GM21786 (cell line): Measurements from ENCODE around the gene MIB2.
"Not testable (repeated sequence)": the region's sequence is repeated elsewhere in the genome, so short reads cannot be mapped to it uniquely, and the experiment has no call there.

Source experiments
- ATAC-seq: cut with Tn5 transposase; IDR thresholded peaks from one replicate; pipeline ENCODE4 v1.9.1; 2021; ENCODE audit not compliant: unreplicated experiment

Gene MIB2

DNA sequence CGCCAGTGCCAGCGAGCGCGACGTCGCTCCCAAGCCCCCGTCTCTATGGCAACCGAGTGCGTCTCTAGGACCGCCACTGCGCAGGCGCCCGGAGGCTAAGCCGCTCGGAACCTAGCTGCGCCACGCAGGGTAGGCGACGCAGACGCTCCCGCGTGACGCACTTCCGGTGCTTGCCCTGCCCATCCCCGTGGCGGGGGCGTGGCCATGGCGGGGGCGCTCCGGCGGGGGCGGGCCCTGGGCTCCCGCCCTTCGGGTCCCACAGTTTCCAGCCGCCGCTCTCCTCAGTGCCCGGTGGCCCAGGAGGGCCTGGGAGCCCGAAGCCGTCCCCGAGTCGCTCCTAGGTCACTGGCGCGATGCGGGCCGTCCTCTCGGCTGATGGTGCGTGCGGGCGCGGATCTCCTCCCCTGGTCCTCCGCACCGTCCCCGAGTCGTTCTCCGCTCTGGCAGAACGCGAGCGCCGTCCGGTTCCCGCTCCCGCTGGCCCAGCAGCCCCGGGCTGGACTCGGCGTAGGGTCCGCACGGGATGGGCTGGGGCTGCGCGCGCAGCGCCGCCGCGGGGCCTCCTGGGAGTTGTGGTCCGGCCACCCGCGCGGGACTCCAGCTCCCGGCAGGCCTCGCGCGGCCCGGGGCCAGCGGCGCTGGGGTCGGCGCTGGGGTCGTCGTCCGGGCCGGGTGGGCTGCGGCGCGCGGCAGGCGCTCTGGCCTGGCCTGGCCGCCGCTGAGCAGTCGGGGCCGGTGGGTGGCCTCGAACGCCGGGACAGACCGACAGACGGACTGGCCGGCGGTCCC is at the start of gene MIB2:
TSS of gene MIB2 (plus strand) at position 245 of the 789 bp plus-strand sequence. CDS start 7,953 bp downstream, outside the sequence.
- peak; percentile 80 for ATAC-seq

DNA sequence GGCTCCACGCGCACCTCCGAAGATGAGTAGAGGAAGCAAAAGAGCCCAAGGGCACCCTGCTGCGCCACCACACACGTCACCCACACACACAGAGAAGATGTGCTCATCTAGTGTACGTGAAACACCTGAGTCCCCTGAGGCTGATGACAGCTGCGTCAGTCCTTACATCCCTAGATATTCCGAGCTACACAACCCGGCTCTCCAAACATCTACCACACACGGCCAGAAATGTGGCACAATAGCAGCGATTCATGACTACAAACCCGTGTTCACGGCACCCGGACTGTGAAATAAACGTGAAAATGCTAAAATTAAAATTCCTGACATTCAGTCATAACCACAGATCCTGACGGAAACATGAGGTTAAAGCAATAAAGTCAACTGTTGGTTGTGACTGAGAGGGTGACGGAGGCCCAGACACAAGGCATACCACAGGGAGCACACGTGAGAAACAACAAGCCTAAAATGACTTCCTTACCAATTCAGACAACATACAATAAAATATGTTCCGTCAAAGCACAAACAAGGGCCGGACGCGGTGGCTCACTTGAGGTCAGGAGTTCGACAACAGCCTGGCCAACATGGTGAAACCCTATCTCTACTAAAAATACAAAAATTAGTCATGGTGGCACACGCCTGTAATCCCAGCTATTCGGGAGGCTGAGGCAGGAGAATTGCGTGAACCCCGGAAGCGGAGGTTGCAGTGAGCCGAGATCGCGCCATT is 48.0 kb upstream of the MIB2 start:
- no peak for ATAC-seq

DNA sequence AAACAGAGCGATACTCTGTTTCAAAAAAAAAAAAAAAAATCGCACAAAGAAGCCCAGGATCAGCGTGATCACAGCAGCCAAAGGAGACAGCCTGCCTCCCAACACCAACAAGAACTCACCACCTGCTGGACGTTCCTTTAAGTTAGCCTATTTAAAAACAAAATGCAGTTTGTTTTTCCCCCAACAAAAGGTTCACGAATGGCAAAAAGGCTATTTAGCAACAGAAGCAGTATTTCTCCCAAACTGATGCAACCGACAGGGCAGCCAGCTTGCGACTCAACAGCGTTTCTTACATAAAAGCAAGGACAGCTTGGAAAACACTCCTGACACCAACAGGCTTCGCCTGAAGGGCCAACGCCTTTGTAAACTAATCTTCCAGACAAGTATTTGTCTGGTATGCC is 47.4 kb upstream of the MIB2 start:
- ATAC-seq = no peak

DNA sequence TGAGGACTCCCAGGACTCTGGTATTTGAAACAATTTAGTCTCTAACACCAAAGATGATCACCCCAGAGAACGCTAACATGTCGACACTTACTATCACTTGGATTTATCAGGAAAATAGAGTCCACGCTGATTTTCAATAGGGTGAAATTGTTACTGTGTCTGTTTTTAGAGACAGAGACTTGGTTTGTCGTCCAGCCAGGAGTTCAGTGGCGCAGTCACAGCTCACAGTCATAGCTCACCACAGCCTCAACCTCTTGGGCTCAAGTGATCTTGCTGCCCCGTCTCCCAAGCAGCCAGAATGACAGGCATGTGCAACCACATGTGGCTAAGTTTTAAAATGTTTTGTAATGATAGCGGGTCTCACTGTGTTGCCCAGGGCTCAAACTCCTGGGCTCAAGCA is 46.0 kb upstream of the MIB2 start:
- no peak for ATAC-seq

DNA sequence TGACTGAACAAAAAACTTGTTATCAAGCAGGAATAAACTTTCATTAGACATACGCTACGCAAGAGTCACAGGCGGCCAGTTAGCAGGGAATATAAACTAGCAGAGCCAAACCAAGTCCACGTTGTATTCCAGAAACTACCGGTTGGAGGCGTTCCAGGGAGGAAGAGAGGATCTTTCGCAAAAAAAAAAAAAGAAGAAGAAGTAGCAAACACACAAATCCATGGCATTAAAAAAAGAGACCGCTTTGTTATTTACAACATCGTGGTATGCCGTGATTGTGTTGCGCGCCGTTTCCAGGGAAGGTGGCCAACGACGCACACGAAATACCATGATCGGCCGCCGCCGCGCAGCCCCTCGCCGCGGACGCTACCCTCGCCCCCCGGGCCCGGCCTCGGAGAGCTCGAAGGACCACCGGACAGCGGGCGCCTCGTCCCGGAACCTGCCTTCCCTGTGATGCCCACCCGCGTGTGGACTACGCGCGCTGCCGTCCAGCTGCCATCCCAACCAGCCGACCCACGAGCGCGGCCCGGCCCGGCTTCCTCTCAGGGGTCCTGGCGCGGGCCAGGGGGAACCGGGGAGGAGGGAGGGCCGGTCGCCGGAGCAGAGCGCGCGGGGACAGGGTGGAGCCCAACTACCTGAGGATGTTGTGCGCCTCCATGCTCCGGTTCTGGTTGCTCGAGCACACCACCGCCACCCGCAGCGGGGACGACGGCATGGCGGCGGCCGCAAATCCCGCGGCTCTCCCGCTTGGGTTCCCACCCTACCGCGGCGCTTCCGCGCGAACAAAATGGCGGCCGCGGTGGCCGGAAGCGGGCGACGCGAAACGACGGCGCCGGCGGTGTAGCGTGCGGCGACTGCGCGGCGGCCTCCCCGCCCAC is 41.2 kb upstream of the MIB2 start:
- ATAC-seq = peak; percentile 46

DNA sequence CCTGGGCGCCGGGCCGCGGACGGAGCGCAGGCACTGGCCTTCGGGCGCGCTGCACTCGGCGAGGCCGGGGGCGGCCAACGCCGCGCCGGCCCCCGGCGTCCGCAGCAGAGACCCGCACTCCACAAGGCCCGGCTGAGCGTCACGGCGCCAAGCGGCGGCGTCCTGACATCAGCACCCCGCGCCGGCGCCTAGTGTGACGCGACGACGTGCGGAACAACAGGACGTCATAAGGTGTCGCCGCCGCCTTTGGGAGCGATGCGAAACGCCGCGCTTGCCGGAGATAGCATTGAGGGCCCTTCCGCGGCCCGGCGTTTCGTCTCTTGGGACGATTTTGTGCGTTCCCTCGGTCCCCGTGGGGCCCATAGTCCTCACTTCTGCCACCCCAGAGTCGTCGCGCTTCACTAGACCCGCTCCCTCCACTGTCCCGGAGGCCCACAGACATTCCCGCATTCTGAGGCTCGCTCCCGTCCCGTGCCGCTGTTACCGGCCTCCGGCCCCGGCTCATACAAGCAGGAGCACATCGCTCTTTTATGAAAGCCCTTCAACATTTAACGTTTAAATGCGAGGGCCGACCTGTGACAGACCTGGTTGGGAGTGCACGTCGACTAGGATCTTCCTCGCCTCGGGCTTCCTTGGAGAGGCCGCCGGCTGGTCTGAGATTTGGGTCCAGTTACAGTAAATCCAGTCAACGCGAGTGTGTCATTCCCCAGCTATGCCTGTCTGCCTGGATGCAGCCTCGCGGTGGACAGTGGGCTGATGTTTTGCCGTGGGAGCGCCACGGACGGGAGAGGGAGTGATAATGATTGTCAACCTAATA is 40.4 kb upstream of the MIB2 start, which contains the start of gene SSU72:
TSS of gene SSU72 (minus strand) at position 143 of the 817 bp plus-strand sequence. CDS start 306 bp downstream, outside the sequence.
- ATAC-seq = peak; percentile 68

DNA sequence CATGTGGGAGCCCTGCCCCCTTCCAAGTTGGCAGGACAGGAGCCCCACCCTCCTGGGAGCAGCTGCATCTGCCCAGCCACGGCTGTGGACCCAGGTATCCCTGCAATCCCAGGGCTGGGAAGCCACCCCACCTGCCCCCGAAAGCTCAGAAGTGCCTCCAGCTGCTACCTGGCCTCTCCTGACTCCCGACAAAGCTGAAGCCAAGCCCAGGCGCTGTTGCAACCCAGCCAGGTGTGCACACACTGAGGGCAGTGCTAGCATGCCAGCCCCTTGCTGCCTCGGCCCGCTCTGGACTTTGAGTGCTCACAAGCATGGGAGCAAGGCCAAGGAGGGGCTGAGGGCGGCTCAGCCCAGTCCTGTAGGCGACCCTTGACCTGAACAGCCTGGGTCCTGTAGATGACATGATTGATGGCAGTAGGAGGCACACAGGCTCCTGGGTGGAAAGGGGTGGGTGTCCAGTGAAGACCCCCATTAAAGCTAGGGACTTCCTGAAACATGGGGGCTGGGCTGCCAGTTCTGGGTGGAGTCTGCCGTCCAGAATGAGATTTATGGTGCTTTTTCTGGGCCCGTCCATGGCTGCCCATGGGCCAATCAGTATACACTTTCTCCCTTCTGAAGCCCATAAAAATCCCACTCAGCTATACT is 37.8 kb upstream of the MIB2 start:
- ATAC-seq = no peak

DNA sequence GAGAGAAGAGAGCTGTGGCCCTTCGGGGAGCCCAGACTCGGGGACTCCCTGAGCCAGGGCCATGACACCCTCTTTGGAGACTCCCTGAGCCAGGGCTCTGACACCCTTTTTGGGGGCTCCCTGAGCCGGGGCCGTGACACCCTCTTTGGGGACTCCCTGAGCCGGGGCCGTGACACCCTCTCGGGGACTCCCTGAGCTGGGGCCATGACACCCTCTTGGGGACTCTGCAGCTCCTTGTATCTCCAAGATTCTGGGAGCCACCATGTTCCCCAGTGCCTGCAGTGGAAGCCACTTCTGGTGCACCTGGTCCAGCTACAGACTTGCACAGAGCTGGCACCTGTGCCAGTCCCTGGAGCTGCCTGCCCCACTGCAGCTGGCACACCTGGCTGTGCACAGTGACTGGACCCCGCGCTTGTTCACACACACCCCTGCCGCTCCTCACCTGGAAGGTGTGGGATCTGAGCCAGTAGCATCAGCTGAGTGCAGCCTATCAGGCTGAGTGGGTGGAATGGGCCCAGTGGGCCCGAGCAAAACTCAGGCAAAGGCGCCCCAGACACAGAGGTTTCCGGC is 36.8 kb upstream of the MIB2 start:
- ATAC-seq = no peak

DNA sequence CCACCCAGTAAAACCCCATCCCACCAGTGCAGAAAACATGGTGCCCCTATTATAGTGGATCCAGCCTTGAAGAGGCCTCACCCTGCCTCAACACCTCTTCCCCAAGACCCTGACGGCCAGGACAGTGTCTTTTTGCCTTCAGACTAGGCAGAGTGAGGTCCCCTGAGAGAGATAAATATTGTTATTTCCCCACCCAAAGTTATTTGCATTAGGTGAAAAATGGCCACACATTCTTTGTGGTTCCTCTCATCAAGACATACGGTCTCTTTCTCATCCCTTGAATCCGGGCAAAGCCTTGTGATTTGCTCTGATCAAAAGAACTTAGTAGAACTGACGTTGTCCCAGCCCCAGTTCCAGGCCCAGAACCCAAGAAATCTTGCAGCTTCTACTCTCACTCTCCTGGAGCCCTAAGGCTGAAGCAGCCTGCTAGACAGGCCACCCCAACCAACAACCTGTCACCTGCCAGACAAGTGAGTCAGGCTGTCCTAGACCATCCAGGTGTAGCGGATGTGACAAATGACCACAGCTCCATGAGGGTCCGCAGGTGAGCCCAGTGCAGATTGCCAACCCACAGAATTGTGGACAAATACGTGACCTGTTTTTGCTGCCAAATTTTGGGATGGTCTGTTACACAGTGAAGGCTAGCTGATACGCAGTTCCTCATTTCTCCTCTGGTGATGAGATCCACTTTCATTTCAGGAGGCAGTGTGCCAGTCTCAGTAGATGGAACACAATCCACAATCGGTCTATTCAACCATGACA is 32.5 kb upstream of the MIB2 start:
- ATAC-seq = no peak

DNA sequence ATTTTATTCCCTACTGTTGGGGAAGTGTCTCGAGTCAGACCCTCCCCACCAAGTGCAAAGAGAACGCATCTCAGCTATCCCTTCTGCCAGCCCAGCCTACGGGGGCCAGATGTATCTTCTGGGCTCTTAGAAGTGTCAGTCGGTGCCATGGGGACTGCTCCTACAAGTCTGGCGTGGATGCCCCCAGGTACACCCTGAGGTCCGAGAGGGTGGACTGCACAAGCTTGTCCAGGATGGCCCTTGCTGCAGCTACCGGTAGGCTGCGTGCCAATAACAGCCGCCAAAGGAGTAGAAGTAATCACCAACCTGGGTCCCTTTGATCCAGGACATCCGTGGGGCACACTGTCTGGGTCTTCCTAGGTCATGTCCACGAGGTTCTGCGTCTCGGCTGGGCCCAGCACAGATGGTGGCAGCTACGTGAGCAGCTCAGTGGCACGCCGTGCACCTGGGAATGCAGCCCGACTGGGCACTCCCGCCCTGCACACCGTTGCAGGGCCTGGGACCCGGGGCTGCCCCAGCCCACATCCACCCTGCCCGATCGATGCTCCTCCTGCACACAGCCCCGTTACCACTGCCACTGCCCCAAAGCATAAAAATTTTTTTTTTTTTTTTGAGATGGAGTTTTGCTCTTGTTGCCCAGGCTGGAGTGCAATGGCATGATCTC is 31.8 kb upstream of the MIB2 start:
- ATAC-seq = no peak

DNA sequence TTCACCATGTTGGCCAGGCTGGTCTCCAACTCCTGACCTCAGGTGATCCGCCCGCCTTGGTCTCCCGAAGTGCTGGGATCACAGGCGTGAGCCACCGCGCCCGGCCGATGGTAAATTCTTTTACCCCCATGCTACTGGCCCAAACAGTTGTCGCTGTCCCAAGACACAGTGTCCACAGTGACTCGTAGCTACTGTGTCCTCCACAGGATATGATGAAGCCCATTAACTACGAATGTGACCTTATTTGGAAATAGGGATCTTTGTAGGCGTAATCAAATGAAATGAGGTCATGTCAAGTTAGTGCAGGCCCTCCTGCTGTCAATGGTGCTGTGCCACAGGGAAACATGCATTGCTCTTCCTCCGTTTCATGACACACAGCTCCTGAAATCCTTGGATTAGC is 23.8 kb upstream of the MIB2 start:
- ATAC-seq = no peak

DNA sequence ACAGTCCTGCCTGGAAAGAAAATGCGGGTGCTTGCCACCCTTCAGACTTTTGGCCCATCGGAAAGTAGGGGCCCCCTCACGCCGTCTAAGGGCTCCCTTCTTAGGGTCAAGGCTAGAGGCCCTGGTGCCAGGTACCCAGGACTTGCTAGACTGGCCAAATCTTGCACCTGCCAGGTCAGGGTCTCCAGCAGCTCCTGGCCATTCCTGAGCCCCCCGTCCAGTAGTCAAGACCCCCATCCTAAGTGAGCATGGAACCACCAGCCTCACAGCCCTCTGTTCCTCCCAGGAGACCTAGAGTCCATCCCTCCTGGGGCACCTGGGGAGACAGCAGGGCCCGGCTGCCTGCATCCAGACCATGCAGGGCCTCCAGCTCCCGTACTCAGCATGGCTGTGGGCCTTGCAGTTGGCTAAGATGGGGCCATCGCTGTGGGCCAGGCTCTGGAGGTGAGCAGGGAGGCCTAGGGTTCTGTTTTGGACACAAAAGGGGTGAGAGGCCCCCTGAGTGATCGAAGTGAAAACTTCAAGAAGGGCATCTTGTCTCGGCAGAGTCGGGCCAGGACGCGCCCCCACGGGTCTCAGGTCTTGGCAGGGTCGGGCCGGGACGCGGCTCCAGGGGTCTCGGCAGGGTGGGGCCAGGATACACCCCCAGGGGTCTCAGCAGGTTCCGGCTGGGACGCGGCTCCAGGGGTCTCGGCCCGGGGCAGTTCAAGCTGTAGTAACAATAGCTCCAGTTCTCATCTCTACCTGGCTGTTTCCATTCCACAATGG is 21.3 kb upstream of the MIB2 start:
- no peak for ATAC-seq

DNA sequence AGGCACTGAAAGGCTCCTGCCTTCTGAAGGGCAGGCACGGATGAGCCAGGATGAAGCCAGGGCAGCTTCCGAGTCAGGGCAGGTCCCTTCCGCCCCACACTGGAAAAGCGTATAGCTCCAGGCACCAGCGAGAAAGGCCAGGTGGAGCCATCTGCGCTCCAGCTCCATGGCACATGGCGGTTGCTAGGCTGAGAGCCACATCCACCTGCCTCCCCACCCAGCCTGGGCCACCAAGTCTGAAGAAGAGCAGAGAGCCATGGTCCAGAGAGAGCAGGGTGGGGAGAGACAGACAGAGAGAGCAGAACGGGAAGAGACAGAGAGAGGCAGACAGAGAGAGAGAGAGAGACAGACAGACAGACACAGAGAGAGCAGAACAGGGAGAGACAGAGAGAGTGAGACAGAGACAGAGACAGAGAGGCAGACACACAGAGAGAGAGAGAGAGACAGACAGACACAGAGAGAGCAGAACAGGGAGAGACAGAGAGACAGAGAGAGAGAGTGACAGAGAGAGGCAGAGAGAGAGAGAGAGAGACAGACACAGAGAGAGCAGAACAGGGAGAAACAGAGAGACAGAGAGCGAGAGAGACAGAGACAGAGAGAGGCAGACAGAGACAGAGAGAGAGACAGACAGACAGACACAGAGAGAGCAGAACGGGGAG is 20.6 kb upstream of the MIB2 start:
- no peak for ATAC-seq

DNA sequence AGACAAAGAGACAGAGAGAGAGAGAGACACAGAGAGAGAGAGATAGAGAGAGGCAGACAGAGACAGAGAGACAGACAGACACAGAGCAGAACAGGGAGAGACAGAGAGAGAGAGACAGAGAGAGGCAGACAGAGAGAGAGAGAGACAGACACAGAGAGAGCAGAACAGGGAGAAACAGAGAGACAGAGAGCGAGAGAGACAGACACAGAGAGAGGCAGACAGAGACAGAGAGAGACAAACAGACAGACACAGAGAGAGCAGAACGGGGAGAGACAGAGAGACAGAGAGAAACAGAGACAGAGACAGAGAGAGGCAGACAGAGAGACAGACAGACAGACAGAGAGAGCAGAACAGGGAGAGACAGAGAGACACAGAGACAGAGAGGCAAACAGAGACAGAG is 20.0 kb upstream of the MIB2 start:
- ATAC-seq = not testable (repeated sequence)

DNA sequence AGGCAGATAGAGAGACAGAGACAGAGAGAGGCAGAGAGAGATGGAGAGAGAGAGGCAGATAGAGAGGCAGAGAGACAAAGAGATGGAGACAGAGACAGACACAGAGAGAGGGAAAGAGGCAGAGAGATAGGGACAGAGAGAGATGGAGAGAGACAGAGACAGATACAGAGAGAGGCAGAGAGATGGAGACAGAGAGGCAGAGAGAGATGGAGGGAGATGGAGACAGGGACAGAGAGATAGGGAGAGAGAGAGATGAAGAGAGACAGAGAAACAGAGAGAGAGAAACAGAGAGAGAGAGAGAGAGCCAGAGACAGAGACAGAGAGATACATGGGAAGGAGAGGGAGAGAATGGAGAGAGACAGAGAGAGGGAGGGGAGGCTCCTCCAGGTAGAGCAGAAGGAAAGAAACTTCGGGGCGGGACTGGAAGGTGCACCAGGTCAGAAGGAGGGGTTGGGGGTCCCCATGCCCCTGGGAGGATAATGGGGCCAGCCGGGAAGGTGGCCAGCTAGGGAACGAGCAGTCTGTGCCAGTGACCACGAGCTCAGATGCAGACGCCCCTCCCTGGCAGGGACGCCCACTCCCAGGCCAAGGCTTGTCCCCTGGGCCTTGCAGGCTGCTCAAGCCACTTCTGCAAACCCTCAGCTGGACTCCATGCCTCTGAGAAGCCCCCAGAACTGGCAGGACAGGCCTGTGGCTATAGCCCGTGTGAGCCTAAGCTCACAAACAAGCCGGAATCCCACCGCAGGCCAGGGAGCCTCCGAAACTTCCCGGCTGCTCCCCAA is 18.6 kb upstream of the MIB2 start:
- no peak for ATAC-seq

DNA sequence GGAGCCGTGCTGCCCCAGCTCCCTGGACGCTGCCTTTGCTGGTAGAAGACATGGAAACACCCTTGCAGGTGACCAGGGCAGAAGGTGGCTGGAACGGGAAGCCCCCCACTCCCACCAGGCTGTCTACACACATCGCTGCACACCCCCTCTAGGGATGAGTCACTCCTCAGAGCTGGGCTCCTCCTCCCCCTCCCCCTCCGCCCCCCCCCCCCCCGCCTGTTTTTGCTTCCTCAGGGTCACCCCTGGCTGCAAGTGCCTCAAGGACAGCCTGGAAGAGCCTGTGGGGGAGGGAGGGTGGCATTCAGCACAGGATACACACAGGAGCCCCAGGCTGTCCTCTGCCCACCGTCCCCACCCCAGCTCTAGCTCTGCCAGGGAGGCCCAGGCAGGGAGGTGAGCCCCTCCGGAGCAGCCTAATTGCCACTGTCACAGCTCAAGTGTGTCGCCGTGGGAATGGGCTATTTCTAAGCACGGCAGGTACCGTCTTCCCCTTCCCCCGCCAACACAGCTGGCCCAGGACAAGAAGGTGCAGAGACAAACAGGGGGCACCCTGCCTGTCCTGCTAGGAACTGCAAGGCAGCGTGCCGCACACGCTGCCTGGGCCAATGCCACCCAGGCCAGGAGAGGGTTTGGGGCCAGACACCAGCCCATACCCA is 17.9 kb upstream of the MIB2 start:
- no peak for ATAC-seq
